GM20431 (cell line): ENCODE measurements around the gene CSTPP1.

ENCODE experiments used
- in situ Hi-C: fragments of 300-500 bp; cut with MseI, MboI; formaldehyde crosslinking; loops from one replicate; pipeline ENCODE4 v1.15.0; 2020; ENCODE audit warnings: low sequenced_read_pairs; ENCODE audit not compliant: unreplicated experiment

CSTPP1 gene

GRCh38 chr11:47028195-47029093, 91.9 kb downstream of the CSTPP1 start:
- in situ Hi-C loops, result no loop called here

- in situ Hi-C loops, result no loop called here
Measured at GRCh38 chr11:47033439-47033838, 96.9 kb downstream of the CSTPP1 start.

- in situ Hi-C loops, result no loop called here
Measured at GRCh38 chr11:47034091-47034490, 97.5 kb downstream of the CSTPP1 start.

DNA sequence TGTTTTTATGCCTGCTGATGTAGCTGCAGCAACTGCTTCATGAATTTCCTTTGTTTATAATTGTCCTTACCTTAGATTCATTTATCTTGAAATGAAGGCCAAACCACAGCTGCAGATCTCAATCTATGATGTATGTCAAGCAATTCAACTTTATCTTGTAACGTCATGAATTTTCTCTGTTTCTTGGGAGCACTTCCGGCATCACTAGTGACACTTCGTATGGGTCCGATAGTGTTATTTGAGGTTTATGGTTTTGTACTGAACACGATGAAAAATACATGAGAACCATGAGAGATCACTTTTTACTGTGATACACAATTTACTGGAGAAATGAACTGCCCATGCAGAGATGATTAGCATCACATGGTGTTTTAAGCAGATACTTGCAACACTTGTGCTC, 98.5 kb downstream of the CSTPP1 start:
- in situ Hi-C loops, result no loop called here

DNA sequence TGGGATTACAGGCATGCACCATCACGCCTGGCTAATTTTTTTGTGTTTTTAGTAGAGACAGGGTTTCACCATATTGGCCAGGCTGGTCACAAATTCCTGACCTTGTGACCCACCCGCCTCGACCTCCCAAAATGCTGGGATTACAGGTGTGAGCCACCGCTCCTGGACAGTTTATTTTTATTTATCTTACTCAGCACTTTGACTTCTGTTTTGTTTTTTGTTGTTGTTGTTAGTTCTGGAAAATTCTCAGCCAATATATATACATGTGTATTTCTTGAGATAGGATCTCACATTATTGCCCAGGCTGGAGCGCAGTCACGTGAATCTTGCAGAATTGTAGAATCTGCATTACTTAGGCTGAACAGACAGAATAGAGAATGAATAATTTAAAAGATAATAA, 107.6 kb downstream of the CSTPP1 start:
- in situ Hi-C loops, result no loop called here

GRCh38 chr11:47047972-47048371, 111.4 kb downstream of the CSTPP1 start:
- in situ Hi-C loops, result no loop called here

DNA sequence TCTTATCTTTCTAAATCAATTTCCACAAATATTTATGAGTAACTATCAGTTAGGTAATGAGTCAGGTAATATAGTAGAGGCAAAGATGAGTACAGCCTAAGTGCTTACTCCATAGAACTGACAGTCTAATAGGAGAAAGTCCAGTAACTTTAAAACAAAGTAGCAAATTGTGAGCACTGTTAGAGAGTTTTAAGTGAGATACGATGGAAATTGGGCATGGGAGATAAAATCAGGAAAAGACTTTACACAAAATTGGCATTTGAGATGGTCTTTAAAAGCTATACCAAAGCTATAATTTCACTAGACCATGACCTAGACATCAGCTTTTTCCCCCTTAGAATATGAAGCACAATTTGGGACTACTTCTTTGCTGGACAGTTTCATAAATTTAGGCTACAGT, 113.7 kb downstream of the CSTPP1 start:
- in situ Hi-C loops, result no loop called here

GRCh38 chr11:47051217-47051616, 114.7 kb downstream of the CSTPP1 start:
- in situ Hi-C loops, result no loop called here

DNA sequence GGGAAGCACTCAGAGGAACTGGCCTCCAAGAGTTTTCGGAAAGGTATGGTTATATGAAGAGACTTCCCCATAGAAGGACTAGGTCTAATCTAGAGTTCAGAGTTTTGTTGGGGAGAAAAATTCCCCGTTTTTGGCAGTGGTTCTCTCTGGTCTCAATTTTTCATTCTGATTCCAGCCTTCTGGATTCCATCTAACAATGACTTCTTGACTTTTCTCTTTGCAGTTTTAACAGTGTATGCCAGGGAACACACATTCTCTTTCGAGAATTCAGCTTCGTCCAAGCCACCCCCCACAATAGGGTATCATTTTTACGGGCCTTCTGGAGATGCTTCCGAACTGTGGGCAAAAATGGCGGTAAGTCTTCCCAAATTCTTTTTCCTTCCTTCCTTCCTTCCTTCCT, 115.6 kb downstream of the CSTPP1 start:
- in situ Hi-C loops, result no loop called here

- in situ Hi-C loops, result no loop called here
Measured at GRCh38 chr11:47052576-47052975, 116.0 kb downstream of the CSTPP1 start.

DNA sequence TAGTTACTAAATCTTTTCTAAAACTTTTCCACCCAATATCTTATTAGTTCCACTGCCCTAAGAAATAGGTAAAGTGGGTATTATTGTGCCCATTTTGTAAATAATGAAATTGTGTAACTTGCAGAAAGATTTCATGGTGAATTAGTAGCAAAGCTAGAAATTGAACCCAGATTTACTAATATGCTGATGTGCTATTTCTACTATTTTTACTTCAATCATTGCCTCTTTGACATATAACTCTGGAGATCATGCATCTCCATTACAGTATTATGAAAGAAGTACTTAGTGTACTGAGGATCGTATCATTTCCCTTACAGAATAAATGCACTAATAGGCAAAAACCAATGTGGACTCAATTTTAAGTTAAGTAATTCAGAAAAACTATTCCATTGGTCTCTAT, 119.0 kb downstream of the CSTPP1 start:
- in situ Hi-C loops, result no loop called here

DNA sequence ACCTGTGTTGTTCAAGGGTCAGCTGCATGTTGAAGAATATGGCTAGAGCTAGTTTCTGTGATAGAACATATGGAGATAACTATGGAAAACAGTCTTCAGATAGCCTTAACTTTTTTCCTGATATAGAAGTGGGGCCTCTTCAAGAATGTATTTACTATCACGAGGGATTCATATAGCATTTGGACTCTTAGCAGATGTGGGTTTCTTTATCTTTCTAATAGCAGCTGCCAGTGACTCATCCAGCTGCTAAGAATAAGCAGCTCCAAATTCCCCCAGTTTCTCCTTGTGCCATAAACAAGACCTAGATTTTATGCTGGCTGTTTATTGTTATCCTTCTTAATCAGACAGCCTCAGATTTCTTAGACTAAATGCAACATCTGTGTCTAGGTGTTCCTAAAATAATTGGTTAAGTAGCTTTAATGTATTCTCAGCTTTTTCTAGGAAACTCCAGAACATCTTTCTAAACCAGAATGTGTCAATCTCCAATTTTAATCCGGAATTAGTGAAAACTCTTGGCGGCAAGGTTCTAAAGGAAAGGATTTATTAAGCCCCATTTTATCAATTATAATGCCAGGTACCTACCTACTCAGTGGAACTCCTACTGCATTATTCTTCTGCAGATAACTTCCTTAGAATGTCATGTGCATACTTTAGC, 119.8 kb downstream of the CSTPP1 start:
- in situ Hi-C loops, result no loop called here

- in situ Hi-C loops, result no loop called here
Measured at GRCh38 chr11:47057365-47057764, 120.8 kb downstream of the CSTPP1 start.

- in situ Hi-C loops, result no loop called here
Measured at GRCh38 chr11:47060807-47061206, 124.2 kb downstream of the CSTPP1 start.

DNA sequence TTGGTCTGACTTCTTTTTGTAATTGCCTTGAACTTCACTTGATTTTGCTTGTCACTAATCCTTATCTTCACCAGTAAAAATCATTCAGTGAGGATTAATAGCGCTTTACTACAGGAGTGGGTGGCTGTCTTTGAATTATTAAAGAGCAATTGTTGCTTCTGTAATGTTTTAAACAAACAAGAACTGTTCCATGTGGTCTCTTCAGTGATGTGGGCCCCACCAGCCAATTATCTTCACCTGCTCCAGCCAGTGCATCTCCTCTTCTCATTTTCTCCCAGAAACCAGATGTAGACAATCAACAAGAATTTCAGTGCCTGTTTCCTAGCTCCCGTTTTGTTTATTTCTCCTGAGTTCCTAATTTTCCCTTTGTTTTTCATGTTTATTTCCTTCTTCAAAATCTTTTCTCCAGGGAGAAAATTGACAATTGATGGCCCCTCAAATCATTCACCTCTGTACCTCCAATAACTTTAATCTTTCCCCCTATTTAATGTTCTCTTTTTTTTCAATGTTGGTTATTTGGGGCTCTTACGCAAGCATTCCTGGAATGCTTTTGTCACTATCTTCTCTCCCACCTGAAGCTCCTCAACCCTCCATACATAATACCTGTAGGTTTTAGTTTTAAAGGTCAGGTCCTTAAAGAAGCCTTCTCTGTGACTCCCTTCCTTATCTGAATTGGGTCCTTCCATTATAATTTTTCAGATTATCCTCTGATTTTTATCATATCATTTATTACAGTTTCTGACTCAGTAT, 125.0 kb downstream of the CSTPP1 start:
- in situ Hi-C loops, result no loop called here

- in situ Hi-C loops, result no loop called here
Measured at GRCh38 chr11:47062736-47063135, 126.2 kb downstream of the CSTPP1 start.

- in situ Hi-C loops, result no loop called here
Measured at GRCh38 chr11:47067401-47067800, 130.8 kb downstream of the CSTPP1 start.

- in situ Hi-C loops, result no loop called here
Measured at GRCh38 chr11:47070769-47071168, 134.2 kb downstream of the CSTPP1 start.

- in situ Hi-C loops, result no loop called here
Measured at GRCh38 chr11:47071341-47071740, 134.8 kb downstream of the CSTPP1 start.

DNA sequence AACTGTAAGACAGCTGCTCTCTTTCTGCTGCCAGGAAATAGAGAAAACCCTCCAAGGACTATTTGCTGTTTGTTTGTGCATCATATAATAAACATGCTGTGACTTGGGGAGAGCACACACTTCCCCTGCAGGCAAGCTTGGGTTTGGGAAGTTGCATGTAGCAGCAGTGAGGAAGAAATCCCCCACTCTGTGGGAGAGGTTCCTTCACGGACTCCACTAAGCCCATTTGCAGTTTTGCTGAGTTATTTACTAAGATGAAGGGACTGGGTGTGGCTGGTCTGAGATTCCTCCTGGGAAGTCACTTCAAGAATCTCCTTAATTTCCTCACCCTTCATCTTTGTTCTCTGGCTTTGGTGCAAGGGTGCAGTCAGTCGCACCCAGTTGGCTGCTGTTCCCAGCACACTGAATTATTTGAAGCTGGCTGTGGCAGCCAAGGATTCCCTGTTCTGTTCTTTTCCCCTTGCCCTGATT, 135.3 kb downstream of the CSTPP1 start:
- in situ Hi-C loops, result no loop called here
